ENCODE data around the gene DISC1. TPM values are rescaled to one million over a fixed set of nuclear protein-coding genes. Genes with fewer than 3 reads are reported as not detected.

Gene DISC1
- total RNA-seq, 1 experiment from 2014 or later, result 1.8 TPM

DNA sequence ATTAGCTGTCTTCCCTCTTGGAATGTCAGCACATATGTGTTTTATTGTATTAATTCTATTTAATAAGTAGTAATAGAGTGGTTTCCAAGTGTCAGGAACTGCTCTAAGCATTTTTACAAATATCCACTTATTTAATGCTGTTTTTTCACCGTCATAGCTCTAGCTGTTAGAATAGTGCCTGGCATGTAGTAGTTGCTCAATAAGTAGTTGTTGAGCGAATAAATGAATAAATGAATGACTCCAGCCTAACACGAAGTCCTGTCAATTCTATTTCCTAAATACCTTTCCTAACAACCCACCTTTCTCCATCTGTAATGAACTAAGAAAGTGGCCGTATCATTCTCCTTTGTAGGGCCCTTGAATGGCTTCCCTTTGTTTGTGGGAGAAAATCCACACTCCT lies 312.5 kb downstream of the DISC1 start:
- peaks cover 19% of the 10 kb centered on the region for H3K27me3 ChIP-seq (ENCODE audit: insufficient read depth, low read length)
- no peak for ATAC-seq
- DNase-seq (ENCODE audit: low read depth, low spot score), result no peak
- no peaks in the 10 kb centered on the region for H3K36me3 ChIP-seq (ENCODE audit: control insufficient read depth in 1 of 2, insufficient read depth in 2 of 2, low read length in 2 of 2)
- no peaks in the 10 kb centered on the region for H3K9me2 ChIP-seq (ENCODE audit: insufficient read depth)
- intact Hi-C loops (cut with micrococcal nuclease), result no loop called here
- H3K79me2 ChIP-seq (ENCODE audit: insufficient read depth, low read length), result no peaks in the 10 kb centered on the region
- H3K9me3 ChIP-seq (ENCODE audit: control insufficient read depth in 1 of 2, insufficient read depth in 1 of 2, low read depth in 1 of 2, low read length in 2 of 2), result no peaks in the 10 kb centered on the region
- ChIA-PET RAD21 (ENCODE audit: low non-redundant PET in 1 of 2, low total read pairs in 2 of 2, uncharacterized antibody in 2 of 2, unreplicated experiment in 2 of 2) (no interaction called here), CTCF (no interaction called here), POLR2A (no interaction called here)
- H4K20me1 ChIP-seq (ENCODE audit: insufficient read depth), result no peaks in the 10 kb centered on the region
- no peak overlapping the region for H3K4me3 ChIP-seq (replicated peaks in 1 of 2; ENCODE audit: low read depth in 1 of 2, low read length in 2 of 2)
- BruUV-seq (replicated peaks), result no TSS peak
- H3K4me2 ChIP-seq (ENCODE audit: low read length), result no peak overlapping the region
- no peak overlapping the region for H3K9ac ChIP-seq (ENCODE audit: low read length)
- TF ChIP-seq TCF7L2 (IDR thresholded peaks at IDR 0.05; ENCODE audit: borderline replicate concordance, extremely low read depth, insufficient read depth, insufficient read length) (no peak), ZNF274 (IDR thresholded peaks at IDR 0.05; ENCODE audit: low read depth, low read length) (no peak), ELF1 (IDR thresholded peaks at IDR 0.05; ENCODE audit: borderline replicate concordance, low read depth) (no peak), JUND (IDR thresholded peaks at IDR 0.05) (no peak), POLR2A (IDR thresholded peaks at IDR 0.05; ENCODE audit: borderline replicate concordance, extremely low read depth, insufficient read depth, insufficient read length) (no peak), RAD21 (IDR thresholded peaks at IDR 0.05; ENCODE audit: low read depth) (no peak)
- TF ChIP-seq, protein P1, sequence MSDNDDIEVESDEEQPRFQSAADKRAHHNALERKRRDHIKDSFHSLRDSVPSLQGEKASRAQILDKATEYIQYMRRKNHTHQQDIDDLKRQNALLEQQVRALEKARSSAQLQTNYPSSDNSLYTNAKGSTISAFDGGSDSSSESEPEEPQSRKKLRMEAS (IDR thresholded peaks at IDR 0.05), result no peak
- TF ChIP-seq, protein P2, sequence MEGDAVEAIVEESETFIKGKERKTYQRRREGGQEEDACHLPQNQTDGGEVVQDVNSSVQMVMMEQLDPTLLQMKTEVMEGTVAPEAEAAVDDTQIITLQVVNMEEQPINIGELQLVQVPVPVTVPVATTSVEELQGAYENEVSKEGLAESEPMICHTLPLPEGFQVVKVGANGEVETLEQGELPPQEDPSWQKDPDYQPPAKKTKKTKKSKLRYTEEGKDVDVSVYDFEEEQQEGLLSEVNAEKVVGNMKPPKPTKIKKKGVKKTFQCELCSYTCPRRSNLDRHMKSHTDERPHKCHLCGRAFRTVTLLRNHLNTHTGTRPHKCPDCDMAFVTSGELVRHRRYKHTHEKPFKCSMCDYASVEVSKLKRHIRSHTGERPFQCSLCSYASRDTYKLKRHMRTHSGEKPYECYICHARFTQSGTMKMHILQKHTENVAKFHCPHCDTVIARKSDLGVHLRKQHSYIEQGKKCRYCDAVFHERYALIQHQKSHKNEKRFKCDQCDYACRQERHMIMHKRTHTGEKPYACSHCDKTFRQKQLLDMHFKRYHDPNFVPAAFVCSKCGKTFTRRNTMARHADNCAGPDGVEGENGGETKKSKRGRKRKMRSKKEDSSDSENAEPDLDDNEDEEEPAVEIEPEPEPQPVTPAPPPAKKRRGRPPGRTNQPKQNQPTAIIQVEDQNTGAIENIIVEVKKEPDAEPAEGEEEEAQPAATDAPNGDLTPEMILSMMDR (IDR thresholded peaks at IDR 0.05 in 2 of 3, conservative IDR thresholded peaks at IDR 0.05 in 1 of 3; ENCODE audit: borderline replicate concordance in 1 of 3, insufficient read depth in 1 of 3, low read depth in 2 of 3, low read length in 2 of 3), result no peak
- TF ChIP-seq, protein P3, sequence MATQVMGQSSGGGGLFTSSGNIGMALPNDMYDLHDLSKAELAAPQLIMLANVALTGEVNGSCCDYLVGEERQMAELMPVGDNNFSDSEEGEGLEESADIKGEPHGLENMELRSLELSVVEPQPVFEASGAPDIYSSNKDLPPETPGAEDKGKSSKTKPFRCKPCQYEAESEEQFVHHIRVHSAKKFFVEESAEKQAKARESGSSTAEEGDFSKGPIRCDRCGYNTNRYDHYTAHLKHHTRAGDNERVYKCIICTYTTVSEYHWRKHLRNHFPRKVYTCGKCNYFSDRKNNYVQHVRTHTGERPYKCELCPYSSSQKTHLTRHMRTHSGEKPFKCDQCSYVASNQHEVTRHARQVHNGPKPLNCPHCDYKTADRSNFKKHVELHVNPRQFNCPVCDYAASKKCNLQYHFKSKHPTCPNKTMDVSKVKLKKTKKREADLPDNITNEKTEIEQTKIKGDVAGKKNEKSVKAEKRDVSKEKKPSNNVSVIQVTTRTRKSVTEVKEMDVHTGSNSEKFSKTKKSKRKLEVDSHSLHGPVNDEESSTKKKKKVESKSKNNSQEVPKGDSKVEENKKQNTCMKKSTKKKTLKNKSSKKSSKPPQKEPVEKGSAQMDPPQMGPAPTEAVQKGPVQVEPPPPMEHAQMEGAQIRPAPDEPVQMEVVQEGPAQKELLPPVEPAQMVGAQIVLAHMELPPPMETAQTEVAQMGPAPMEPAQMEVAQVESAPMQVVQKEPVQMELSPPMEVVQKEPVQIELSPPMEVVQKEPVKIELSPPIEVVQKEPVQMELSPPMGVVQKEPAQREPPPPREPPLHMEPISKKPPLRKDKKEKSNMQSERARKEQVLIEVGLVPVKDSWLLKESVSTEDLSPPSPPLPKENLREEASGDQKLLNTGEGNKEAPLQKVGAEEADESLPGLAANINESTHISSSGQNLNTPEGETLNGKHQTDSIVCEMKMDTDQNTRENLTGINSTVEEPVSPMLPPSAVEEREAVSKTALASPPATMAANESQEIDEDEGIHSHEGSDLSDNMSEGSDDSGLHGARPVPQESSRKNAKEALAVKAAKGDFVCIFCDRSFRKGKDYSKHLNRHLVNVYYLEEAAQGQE (IDR thresholded peaks at IDR 0.05; ENCODE audit: low read depth), result no peak
- no peak overlapping the region for H3K27ac ChIP-seq (ENCODE audit: low read depth, low read length)
- H2AFZ ChIP-seq (ENCODE audit: low read depth, low read length, poor library complexity, severe bottlenecking), result no peak overlapping the region
- H3K4me1 ChIP-seq (ENCODE audit: control insufficient read depth in 1 of 2, insufficient read depth in 2 of 2, low read length in 2 of 2), result no peaks in the 10 kb centered on the region
